GM19452 (cell line): ENCODE results near the gene SMARCA2.

Experiments
- ATAC-seq: cut with Tn5 transposase; IDR thresholded peaks from one replicate; pipeline ENCODE4 v1.9.1; 2021; ENCODE audit not compliant: unreplicated experiment

The SMARCA2 gene

GRCh38 chr9:2199999-2200796 is 185.1 kb downstream of the SMARCA2 start:
- no peak for ATAC-seq

- no peak for ATAC-seq
Measured at GRCh38 chr9:2208465-2208864, 193.3 kb downstream of the SMARCA2 start.

- no peak for ATAC-seq
Measured at GRCh38 chr9:2208991-2209390, 193.8 kb downstream of the SMARCA2 start.

GRCh38 chr9:2209400-2209799 is 194.3 kb downstream of the SMARCA2 start:
- no peak for ATAC-seq

- ATAC-seq: no peak
Measured at GRCh38 chr9:2210201-2210600, 195.1 kb downstream of the SMARCA2 start.

GRCh38 chr9:2213830-2214468 is 198.8 kb downstream of the SMARCA2 start:
- ATAC-seq: no peak

- ATAC-seq: no peak
Measured at GRCh38 chr9:2214707-2215106, 199.6 kb downstream of the SMARCA2 start.

- no peak for ATAC-seq
Measured at GRCh38 chr9:2215921-2216441, 200.8 kb downstream of the SMARCA2 start.

- no peak for ATAC-seq
Measured at GRCh38 chr9:2216591-2216990, 201.4 kb downstream of the SMARCA2 start.

GRCh38 chr9:2217540-2217939 is 202.4 kb downstream of the SMARCA2 start:
- ATAC-seq: no peak

- no peak for ATAC-seq
Measured at GRCh38 chr9:2220036-2220435, 204.9 kb downstream of the SMARCA2 start.

- ATAC-seq: no peak
Measured at GRCh38 chr9:2227144-2227867, 212.2 kb downstream of the SMARCA2 start.

GRCh38 chr9:2228132-2228531 is 213.0 kb downstream of the SMARCA2 start:
- no peak for ATAC-seq

- no peak for ATAC-seq
Measured at GRCh38 chr9:2228641-2229040, 213.5 kb downstream of the SMARCA2 start.

- no peak for ATAC-seq
Measured at GRCh38 chr9:2229109-2229721, 214.1 kb downstream of the SMARCA2 start.

- no peak for ATAC-seq
Measured at GRCh38 chr9:2230362-2230761, 215.2 kb downstream of the SMARCA2 start.

- no peak for ATAC-seq
Measured at GRCh38 chr9:2231101-2231500, 216.0 kb downstream of the SMARCA2 start.

- ATAC-seq: no peak
Measured at GRCh38 chr9:2231829-2232228, 216.7 kb downstream of the SMARCA2 start.

- no peak for ATAC-seq
Measured at GRCh38 chr9:2233274-2233673, 218.1 kb downstream of the SMARCA2 start.

GRCh38 chr9:2234371-2234893 is 219.3 kb downstream of the SMARCA2 start:
- ATAC-seq: no peak

GRCh38 chr9:2235623-2236022 is 220.5 kb downstream of the SMARCA2 start:
- no peak for ATAC-seq
